ENCODE measurements around the gene ZWINT.

The ZWINT gene

GRCh38 chr10:56317603-56318002 lies 43.5 kb downstream of the ZWINT start:
- no peak for TF ChIP-seq CTCF (IDR thresholded peaks at IDR 0.05)

DNA sequence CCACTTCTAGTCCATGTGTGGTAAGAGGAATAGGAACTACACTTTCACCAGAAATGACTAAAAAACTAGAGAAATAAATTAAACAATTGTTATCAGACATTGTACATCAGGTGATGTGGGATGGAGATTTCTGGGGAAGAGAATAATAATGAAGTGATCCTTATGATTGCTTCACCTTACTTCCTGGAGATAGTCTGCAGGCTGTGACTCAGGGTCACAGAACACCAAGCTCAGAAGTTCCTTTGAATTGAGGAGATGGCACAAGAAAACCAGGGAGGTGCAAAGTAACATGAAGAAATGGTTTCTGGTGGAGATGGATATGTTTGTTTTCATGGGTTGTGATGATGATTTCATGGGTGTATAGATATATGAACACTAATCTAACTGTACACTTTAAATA lies 44.5 kb downstream of the ZWINT start:
- no peak for TF ChIP-seq CTCF (IDR thresholded peaks at IDR 0.05)

All from LNCAP (cell line).